ENCODE data around the gene MRPL27.

DNA sequence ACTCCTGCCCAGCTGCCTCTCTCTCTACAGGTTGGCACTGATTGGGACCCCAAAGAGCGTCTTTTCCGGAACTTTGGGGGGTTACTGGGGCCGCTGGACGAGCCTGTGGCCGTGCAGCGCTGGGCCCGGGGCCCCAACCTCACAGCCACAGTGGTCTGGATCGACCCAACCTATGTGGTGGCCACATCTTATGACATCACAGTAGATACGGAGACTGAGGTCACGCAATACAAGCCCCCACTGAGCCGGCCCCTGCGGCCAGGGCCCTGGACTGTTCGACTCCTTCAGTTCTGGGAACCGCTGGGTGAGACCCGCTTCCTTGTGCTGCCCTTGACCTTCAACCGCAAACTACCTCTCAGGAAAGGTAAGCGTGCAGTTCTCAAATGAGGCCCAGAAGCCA, 14.8 kb downstream of the MRPL27 start:
- TF ChIP-seq POLR2A (IDR thresholded peaks at IDR 0.05): no peak
- TF ChIP-seq, protein P1, sequence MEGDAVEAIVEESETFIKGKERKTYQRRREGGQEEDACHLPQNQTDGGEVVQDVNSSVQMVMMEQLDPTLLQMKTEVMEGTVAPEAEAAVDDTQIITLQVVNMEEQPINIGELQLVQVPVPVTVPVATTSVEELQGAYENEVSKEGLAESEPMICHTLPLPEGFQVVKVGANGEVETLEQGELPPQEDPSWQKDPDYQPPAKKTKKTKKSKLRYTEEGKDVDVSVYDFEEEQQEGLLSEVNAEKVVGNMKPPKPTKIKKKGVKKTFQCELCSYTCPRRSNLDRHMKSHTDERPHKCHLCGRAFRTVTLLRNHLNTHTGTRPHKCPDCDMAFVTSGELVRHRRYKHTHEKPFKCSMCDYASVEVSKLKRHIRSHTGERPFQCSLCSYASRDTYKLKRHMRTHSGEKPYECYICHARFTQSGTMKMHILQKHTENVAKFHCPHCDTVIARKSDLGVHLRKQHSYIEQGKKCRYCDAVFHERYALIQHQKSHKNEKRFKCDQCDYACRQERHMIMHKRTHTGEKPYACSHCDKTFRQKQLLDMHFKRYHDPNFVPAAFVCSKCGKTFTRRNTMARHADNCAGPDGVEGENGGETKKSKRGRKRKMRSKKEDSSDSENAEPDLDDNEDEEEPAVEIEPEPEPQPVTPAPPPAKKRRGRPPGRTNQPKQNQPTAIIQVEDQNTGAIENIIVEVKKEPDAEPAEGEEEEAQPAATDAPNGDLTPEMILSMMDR (IDR thresholded peaks at IDR 0.05): no peak
